HepG2 (cell line): ENCODE data around the gene VSIG10L2. TPM values are rescaled to one million over a fixed set of nuclear protein-coding genes. Genes with fewer than 3 reads are reported as not detected.

Experiments used
- ATAC-seq: fragments of 200-7000 bp; cut with Tn5 transposase; 3 replicates; pipeline ENCODE4 v1.9.1; 2020; ENCODE audit warnings: mild to moderate bottlenecking, moderate library complexity
- BruUV-seq: library from RNA; stranded (reverse); fragments of 400-500 nt; replicated peaks from 2 replicates; lab custom pipeline; 2021; lab: Mats Ljungman, UMichigan
- CTCF ChIA-PET: fragments of 300-600 bp; formaldehyde crosslinking; extraction: SDS; loops from one replicate; lab custom pipeline; 2021; ENCODE audit warnings: low total read pairs, inconsistent platforms, low intra/inter-chr PET ratio; lab: Yijun Ruan, JAX
- POLR2A ChIA-PET: fragments of 350-600 bp; sonication (Branson Sonifier 250); formaldehyde crosslinking; loops from one replicate; lab custom pipeline; 2020; ENCODE audit warnings: antibody characterized with exemption, inconsistent platforms; lab: Yijun Ruan, JAX
- DNase-seq: peaks from one replicate; pipeline ENCODE4 v3.0.0-alpha.2; 2015; ENCODE audit warnings: low spot score
- FAIRE-seq: peaks from 3 replicates; lab custom pipeline; 2011; peaks lifted over from hg19 to GRCh38; lab: Jason Lieb, UNC
- H2AFZ ChIP-seq: one replicate; pipeline ENCODE4 v1.6.1; 2011; ENCODE audit warnings: low read length, inconsistent platforms
- H3K27ac ChIP-seq: fragments of 300-600 bp; 3 replicates; pipeline ENCODE4 v1.8.0; 2011; ENCODE audit warnings: mixed run types, mild to moderate bottlenecking, mixed read lengths, low read length, inconsistent platforms; ENCODE audit not compliant: insufficient read depth; ENCODE audit errors: extremely low read length
- H3K27me3 ChIP-seq, 2 experiments: fragments of 200-600 bp in 1 of 2; 2 replicates in 1 of 2; 3 replicates in 1 of 2; pipeline versions ENCODE4 v1.6.0 to v1.8.0; 2011; ENCODE audit warnings: low read length in 2 of 2, mild to moderate bottlenecking in 2 of 2, moderate library complexity in 2 of 2, inconsistent platforms in 1 of 2; ENCODE audit not compliant: insufficient read depth in 2 of 2, control insufficient read depth in 1 of 2
- H3K36me3 ChIP-seq, 2 experiments: fragments of 200-600 bp in 1 of 2; replicated peaks in 1 of 2; 2 replicates in 1 of 2; 3 replicates in 1 of 2; pipeline versions ENCODE4 v1.5.1 to v1.8.0; 2011; ENCODE audit warnings: low read length in 2 of 2, inconsistent platforms in 1 of 2; ENCODE audit not compliant: insufficient read depth in 2 of 2, control insufficient read depth in 1 of 2
- H3K4me1 ChIP-seq: 2 replicates; pipeline ENCODE4 v1.5.1; 2012; ENCODE audit warnings: low read length, inconsistent platforms; ENCODE audit not compliant: insufficient read depth
- H3K4me2 ChIP-seq: 2 replicates; pipeline ENCODE4 v1.6.0; 2011; ENCODE audit warnings: low read depth, low read length, inconsistent platforms
- H3K4me3 ChIP-seq, 3 experiments: fragments of 200-600 bp in 1 of 3; sonication (generic), shearing (Covaris generic) in 1 of 3; replicated peaks in 1 of 3; 2 replicates each; pipeline ENCODE4 v1.5.1; 2011 to 2016; ENCODE audit warnings: low read length in 3 of 3, inconsistent platforms in 2 of 3, low read depth in 2 of 3, mild to moderate bottlenecking in 2 of 3, control low read depth in 1 of 3, mixed read lengths in 1 of 3; ENCODE audit not compliant: insufficient read depth in 1 of 3
- H3K79me2 ChIP-seq: one replicate; pipeline ENCODE4 v1.6.1; 2011; ENCODE audit warnings: low read length, inconsistent platforms; ENCODE audit not compliant: insufficient read depth
- H3K9ac ChIP-seq: 2 replicates; pipeline ENCODE4 v1.6.0; 2011; ENCODE audit warnings: mild to moderate bottlenecking, low read depth, low read length, inconsistent platforms; ENCODE audit not compliant: insufficient read depth
- H3K9me3 ChIP-seq: 2 replicates; pipeline ENCODE4 v1.5.1; 2012; ENCODE audit warnings: mild to moderate bottlenecking, low read length
- H4K20me1 ChIP-seq: 2 replicates; pipeline ENCODE4 v1.6.0; 2011; ENCODE audit warnings: inconsistent platforms, mild to moderate bottlenecking, low read length, moderate library complexity; ENCODE audit not compliant: insufficient read depth
- ARHGAP35 ChIP-seq: sonication (generic); formaldehyde crosslinking; IDR thresholded peaks from 2 replicates; pipeline ENCODE4 v1.9.0; 2022; ENCODE audit warnings: mild to moderate bottlenecking, inconsistent platforms, moderate library complexity, missing genetic modification reagents, borderline replicate concordance
- CC2D1A ChIP-seq: sonication (generic); formaldehyde crosslinking; IDR thresholded peaks from 2 replicates; pipeline ENCODE4 v1.8.1; 2023; ENCODE audit warnings: mild to moderate bottlenecking, missing genetic modification reagents
- CEBPB ChIP-seq: IDR thresholded peaks from 2 replicates; pipeline ENCODE4 v1.6.1; 2011; ENCODE audit warnings: low read depth, low read length, improper control_type of control experiment, borderline replicate concordance
- EHMT2 ChIP-seq: fragments of 200-600 bp; sonication (generic); IDR thresholded peaks from 2 replicates; pipeline ENCODE4 v1.7.0; 2017; ENCODE audit warnings: antibody characterized with exemption, low read depth, low read length, borderline replicate concordance
- KAT8 ChIP-seq: IDR thresholded peaks from 2 replicates; pipeline ENCODE4 v1.6.1; 2016; ENCODE audit warnings: missing genetic modification reagents, missing compliant biosample characterization
- MIXL1 ChIP-seq: IDR thresholded peaks from 2 replicates; pipeline ENCODE4 v1.6.1; 2016
- NFIC ChIP-seq: IDR thresholded peaks from 2 replicates; pipeline ENCODE4 v1.6.1; 2012; ENCODE audit warnings: mild to moderate bottlenecking, low read length, inconsistent platforms
- PAX8 ChIP-seq: sonication (generic); formaldehyde crosslinking; IDR thresholded peaks from 2 replicates; pipeline ENCODE4 v1.8.0; 2022; ENCODE audit warnings: mild to moderate bottlenecking, missing genetic modification reagents, borderline replicate concordance
- POLR2G ChIP-seq: fragments of 200-400 bp; formaldehyde crosslinking; IDR thresholded peaks from 2 replicates; pipeline ENCODE4 v1.6.1; 2018; ENCODE audit warnings: mild to moderate bottlenecking, low read depth, low read length, moderate library complexity
- RAD21 ChIP-seq: fragments of 450-650 bp; formaldehyde crosslinking; IDR thresholded peaks from 2 replicates; pipeline ENCODE4 v1.5.0; 2020; ENCODE audit warnings: mild to moderate bottlenecking
- ZBTB8A ChIP-seq: sonication (generic); formaldehyde crosslinking; IDR thresholded peaks from 2 replicates; pipeline ENCODE4 v1.4.0; 2020; ENCODE audit warnings: mild to moderate bottlenecking, low read depth, missing genetic modification reagents, borderline replicate concordance
- ZFP36L1 ChIP-seq: sonication (generic); formaldehyde crosslinking; IDR thresholded peaks from 2 replicates; pipeline ENCODE4 v1.8.0; 2022; ENCODE audit warnings: mild to moderate bottlenecking, missing genetic modification reagents, moderate library complexity
- ZFP41 ChIP-seq: sonication (generic); formaldehyde crosslinking; IDR thresholded peaks from 2 replicates; pipeline ENCODE4 v1.4.0; 2020; ENCODE audit warnings: mild to moderate bottlenecking, missing genetic modification reagents, borderline replicate concordance
- ZNF280D ChIP-seq: sonication (generic); formaldehyde crosslinking; IDR thresholded peaks from 2 replicates; pipeline ENCODE4 v1.5.1; 2020; ENCODE audit warnings: mild to moderate bottlenecking, missing genetic modification reagents
- ZNF335 ChIP-seq: sonication (generic); formaldehyde crosslinking; IDR thresholded peaks from 2 replicates; pipeline ENCODE4 v1.4.0; 2020; ENCODE audit warnings: missing genetic modification reagents
- ZNF382 ChIP-seq: sonication (generic); formaldehyde crosslinking; IDR thresholded peaks from 2 replicates; pipeline ENCODE4 v1.5.0; 2020; ENCODE audit warnings: missing genetic modification reagents, mild to moderate bottlenecking, borderline replicate concordance
- ZNF430 ChIP-seq: sonication (generic); formaldehyde crosslinking; IDR thresholded peaks from 2 replicates; pipeline ENCODE4 v1.9.0; 2021; ENCODE audit warnings: mild to moderate bottlenecking, missing genetic modification reagents
- ZNF530 ChIP-seq: sonication (generic); formaldehyde crosslinking; IDR thresholded peaks from 2 replicates; pipeline ENCODE4 v1.5.0; 2020; ENCODE audit warnings: low read depth, mild to moderate bottlenecking, missing genetic modification reagents
- ZNF7 ChIP-seq: IDR thresholded peaks from 2 replicates; pipeline ENCODE4 v1.6.1; 2016; ENCODE audit warnings: missing biosample characterization, missing genetic modification reagents
- WGBS: methylation state at CpG from one replicate; pipeline ENCODE4 v1.1.6; 2017; ENCODE audit warnings: low lambda C conversion rate; 5-methylcytosine and 5-hydroxymethylcytosine counted together
- in situ Hi-C: cut with HindIII; loops from 2 replicates; pipeline ENCODE4 v1.10.0; 2017; ENCODE audit warnings: low pct_unique_long_range_greater_than_20kb; ENCODE audit not compliant: extremely low pct_ligation_motif_present
- intact Hi-C: fragments of 100-400 bp; cut with micrococcal nuclease; formaldehyde crosslinking; loops from one replicate; pipeline ENCODE4 v1.10.0; 2022; ENCODE audit not compliant: unreplicated experiment
- polyA plus RNA-seq, 8 experiments: library from polyadenylated mRNA; depleted of rRNA in 3 of 8; stranded (reverse) in 7 of 8; unstranded in 1 of 8; fragments of >200 nt; fragmentation: Illumina TruSeq in 4 of 8; extraction: Trizol in 4 of 8; gene quantifications; 2 replicates each; pipeline versions ENCODE4 v1.2.1 to v1.2.3, GENCODE V29; 2011 to 2016; ENCODE audit warnings: low read depth in 4 of 8, missing spikeins in 1 of 8, mixed read lengths in 1 of 8; ENCODE audit not compliant: insufficient read depth in 1 of 8
- total RNA-seq, 5 experiments: library from RNA; depleted of rRNA; stranded (reverse); fragments of >200 nt; fragmentation: Illumina TruSeq; extraction: Trizol; gene quantifications; 2 replicates each; pipeline ENCODE4 v1.2.3, GENCODE V29; 2016; ENCODE audit warnings: low read depth in 1 of 5

VSIG10L2 gene
- total and polyA plus RNA-seq, 2 of the 13 experiments (the other 11 are each of a cell fraction or from before 2014, with no cell fraction given) = 0.21 TPM; not detected in 1

- Histone ChIP-seq H3K9me3 (no peaks in the 10 kb centered on the region), H3K36me3 (peaks cover 0 to 18% of the 10 kb centered on the region in 2 experiments; a peak in 3 of 5 replicates), H3K79me2 (no peaks in the 10 kb centered on the region), H3K4me3 (no peak overlapping the region), H3K9ac (no peak overlapping the region), H3K4me2 (no peak overlapping the region), H3K27me3 (no peaks in the 10 kb centered on the region), H3K27ac (no peak overlapping the region), H3K4me1 (no peaks in the 10 kb centered on the region), H2AFZ (no peak overlapping the region), H4K20me1 (no peaks in the 10 kb centered on the region)
- POLR2A ChIA-PET = no interaction called here
- TF ChIP-seq RAD21 (CRISPR knock-in tag) = no peak
- TF ChIP-seq ZNF335 = no peak
- TF ChIP-seq ZFP36L1 (CRISPR knock-in tag) = no peak
- no peak for TF ChIP-seq MIXL1
- TF ChIP-seq POLR2G = no peak
- no peak for TF ChIP-seq ZNF382
- no peak for TF ChIP-seq PAX8 (CRISPR knock-in tag)
- TF ChIP-seq ZFP41 = no peak
- no peak for TF ChIP-seq EHMT2
- no peak for TF ChIP-seq ZNF430
- no peak for TF ChIP-seq ZNF280D
- TF ChIP-seq ZBTB8A = no peak
- TF ChIP-seq ZNF7 (CRISPR knock-in tag) = no peak
- TF ChIP-seq CEBPB = no peak
- TF ChIP-seq NFIC = no peak
- TF ChIP-seq CC2D1A (CRISPR knock-in tag) = no peak
- no peak for TF ChIP-seq ZNF530 (CRISPR knock-in tag)
- TF ChIP-seq ARHGAP35 (CRISPR knock-in tag) = no peak
- TF ChIP-seq KAT8 (CRISPR knock-in tag) = no peak
- BruUV-seq = no TSS peak
- DNase-seq (no peak), FAIRE-seq (no peak), ATAC-seq (no peak)
- CTCF ChIA-PET = no interaction called here
- intact Hi-C loops (no loop called here), in situ Hi-C loops (no loop called here)
- WGBS = 95% methylated on average over 5 of the region's 5 CpGs
Observed at GRCh38 chr11:125995313-125995712, 49.5 kb downstream of the VSIG10L2 start.
